HepG2 (cell line): ENCODE measurements around the gene EEF1AKMT3. TPM values are rescaled to one million over a fixed set of nuclear protein-coding genes. Genes with fewer than 3 reads are reported as not detected.

ENCODE experiments used
- ATF1 ChIP-seq: IDR thresholded peaks from 2 replicates; pipeline ENCODE4 v1.6.1; 2016; ENCODE audit warnings: mild to moderate bottlenecking, control low read depth
- EHMT2 ChIP-seq: fragments of 200-600 bp; sonication (generic); IDR thresholded peaks from 2 replicates; pipeline ENCODE4 v1.7.0; 2017; ENCODE audit warnings: antibody characterized with exemption, low read depth, low read length, borderline replicate concordance
- ETV5 ChIP-seq: IDR thresholded peaks from 2 replicates; pipeline ENCODE4 v1.6.1; 2018; ENCODE audit warnings: missing biosample characterization, missing genetic modification reagents, inconsistent platforms, borderline replicate concordance
- FOXA3 ChIP-seq: IDR thresholded peaks from 2 replicates; pipeline ENCODE4 v1.6.1; 2016; ENCODE audit warnings: missing genetic modification reagents, missing compliant biosample characterization
- MED1 ChIP-seq: sonication (generic); formaldehyde crosslinking; IDR thresholded peaks from 2 replicates; pipeline ENCODE4 v1.4.0; 2020; ENCODE audit warnings: missing genetic modification reagents
- RAD21 ChIP-seq: fragments of 450-650 bp; formaldehyde crosslinking; IDR thresholded peaks from 2 replicates; pipeline ENCODE4 v1.5.0; 2020; ENCODE audit warnings: mild to moderate bottlenecking
- RBM22 ChIP-seq: fragments of 200-400 bp; formaldehyde crosslinking; optimal IDR thresholded peaks from 2 replicates; pipeline ENCODE3; 2017; ENCODE audit warnings: mild to moderate bottlenecking, low read length, moderate library complexity
- STAT5B ChIP-seq: sonication (generic); formaldehyde crosslinking; IDR thresholded peaks from 2 replicates; pipeline ENCODE4 v1.4.0; 2020; ENCODE audit warnings: missing genetic modification reagents
- ZEB1 ChIP-seq: IDR thresholded peaks from 2 replicates; pipeline ENCODE4 v1.6.1; 2012; ENCODE audit warnings: mild to moderate bottlenecking, low read depth, inconsistent platforms; ENCODE audit not compliant: insufficient replicate concordance
- ZNF451 ChIP-seq: sonication (generic); formaldehyde crosslinking; IDR thresholded peaks from 2 replicates; pipeline ENCODE4 v1.5.0; 2020; ENCODE audit warnings: mild to moderate bottlenecking, missing genetic modification reagents
- ZNF552 ChIP-seq: sonication (generic); formaldehyde crosslinking; IDR thresholded peaks from 2 replicates; pipeline ENCODE4 v1.9.0; 2022; ENCODE audit warnings: missing genetic modification reagents, mild to moderate bottlenecking, borderline replicate concordance
- ZNF777 ChIP-seq: sonication (generic); formaldehyde crosslinking; IDR thresholded peaks from 2 replicates; pipeline ENCODE4 v1.4.0; 2020; ENCODE audit warnings: missing genetic modification reagents
- polyA plus RNA-seq, 8 experiments: library from polyadenylated mRNA; depleted of rRNA in 3 of 8; stranded (reverse) in 7 of 8; unstranded in 1 of 8; fragments of >200 nt; fragmentation: Illumina TruSeq in 4 of 8; extraction: Trizol in 4 of 8; gene quantifications; 2 replicates each; pipeline versions ENCODE4 v1.2.1 to v1.2.3, GENCODE V29; 2011 to 2016; ENCODE audit warnings: low read depth in 4 of 8, missing spikeins in 1 of 8, mixed read lengths in 1 of 8; ENCODE audit not compliant: insufficient read depth in 1 of 8
- total RNA-seq, 5 experiments: library from RNA; depleted of rRNA; stranded (reverse); fragments of >200 nt; fragmentation: Illumina TruSeq; extraction: Trizol; gene quantifications; 2 replicates each; pipeline ENCODE4 v1.2.3, GENCODE V29; 2016; ENCODE audit warnings: low read depth in 1 of 5
- TF ChIP-seq, protein P1 (sequence below): sonication (generic); formaldehyde crosslinking; IDR thresholded peaks from 2 replicates; pipeline ENCODE4 v1.5.1; 2020; ENCODE audit warnings: mild to moderate bottlenecking, missing genetic modification reagents, moderate library complexity
- TF ChIP-seq, protein P2 (sequence below): sonication (generic); formaldehyde crosslinking; IDR thresholded peaks from 2 replicates; pipeline ENCODE4 v1.4.0; 2020; ENCODE audit warnings: missing genetic modification reagents
- TF ChIP-seq, protein P3 (sequence below): sonication (generic); formaldehyde crosslinking; IDR thresholded peaks from 2 replicates; pipeline ENCODE4 v1.8.1; 2023; ENCODE audit warnings: mild to moderate bottlenecking, missing genetic modification reagents, borderline replicate concordance
- TF ChIP-seq, protein P4 (sequence below): IDR thresholded peaks from 2 replicates; pipeline ENCODE4 v1.6.1; 2016; ENCODE audit warnings: mild to moderate bottlenecking

Gene EEF1AKMT3
- total and polyA plus RNA-seq, 2 of the 13 experiments (the other 11 are each of a cell fraction or from before 2014, with no cell fraction given), result 4.7 to 11.4 TPM

DNA sequence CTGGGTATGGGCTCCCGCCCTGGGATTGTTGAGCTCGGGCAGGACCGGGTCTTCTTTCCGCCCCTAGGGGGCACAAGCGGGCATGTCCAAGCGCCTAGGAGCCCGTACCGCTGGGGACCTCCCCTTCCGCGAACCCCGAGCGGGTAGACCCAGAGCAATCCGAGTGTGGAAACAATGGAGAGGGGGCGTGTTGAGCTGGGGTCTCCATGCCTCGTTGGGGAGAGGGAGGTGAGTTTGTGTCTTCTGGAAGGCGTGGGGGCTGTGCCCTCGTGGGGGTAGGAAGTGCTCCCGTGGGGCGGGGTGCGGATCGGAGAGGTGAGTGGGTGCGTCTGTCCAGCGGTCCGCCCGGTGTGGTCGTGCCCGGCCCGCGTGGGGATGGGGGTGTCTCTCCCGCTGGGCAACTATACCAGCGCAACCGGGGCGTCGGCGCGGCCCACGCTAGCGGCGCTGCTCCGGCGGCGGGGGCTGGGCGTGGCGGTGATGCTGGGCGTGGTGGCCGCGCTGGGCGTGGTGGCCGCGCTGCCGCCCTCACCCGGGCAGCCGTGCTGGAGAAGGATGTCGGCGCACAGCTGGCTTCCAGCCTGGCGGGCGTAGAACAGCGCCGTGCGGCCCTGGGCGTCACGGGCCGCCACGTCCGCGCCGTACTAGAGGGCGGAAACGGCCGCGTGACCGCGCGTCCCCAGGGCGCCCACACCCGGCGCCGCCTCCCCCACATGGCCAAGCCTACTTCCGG, 46.1 kb upstream of the EEF1AKMT3 start (continued):
- TF ChIP-seq EHMT2 (no peak), ETV5 (CRISPR knock-in tag) (0 out of 2 replicates have a peak, but pooled peaks have one; percentile 9), RAD21 (peak; percentile 67), MED1 (CRISPR knock-in tag) (no peak; the same call in 1 of the 2 replicates), ZNF552 (CRISPR knock-in tag) (no peak), ZNF451 (CRISPR knock-in tag) (0 out of 2 replicates have a peak, but pooled peaks have one; percentile 41), STAT5B (CRISPR knock-in tag) (no peak), ZEB1 (no peak), ZNF777 (CRISPR knock-in tag) (peak; percentile 85), FOXA3 (no peak), RBM22 (no peak), ATF1 (no peak)
- TF ChIP-seq, protein P1, sequence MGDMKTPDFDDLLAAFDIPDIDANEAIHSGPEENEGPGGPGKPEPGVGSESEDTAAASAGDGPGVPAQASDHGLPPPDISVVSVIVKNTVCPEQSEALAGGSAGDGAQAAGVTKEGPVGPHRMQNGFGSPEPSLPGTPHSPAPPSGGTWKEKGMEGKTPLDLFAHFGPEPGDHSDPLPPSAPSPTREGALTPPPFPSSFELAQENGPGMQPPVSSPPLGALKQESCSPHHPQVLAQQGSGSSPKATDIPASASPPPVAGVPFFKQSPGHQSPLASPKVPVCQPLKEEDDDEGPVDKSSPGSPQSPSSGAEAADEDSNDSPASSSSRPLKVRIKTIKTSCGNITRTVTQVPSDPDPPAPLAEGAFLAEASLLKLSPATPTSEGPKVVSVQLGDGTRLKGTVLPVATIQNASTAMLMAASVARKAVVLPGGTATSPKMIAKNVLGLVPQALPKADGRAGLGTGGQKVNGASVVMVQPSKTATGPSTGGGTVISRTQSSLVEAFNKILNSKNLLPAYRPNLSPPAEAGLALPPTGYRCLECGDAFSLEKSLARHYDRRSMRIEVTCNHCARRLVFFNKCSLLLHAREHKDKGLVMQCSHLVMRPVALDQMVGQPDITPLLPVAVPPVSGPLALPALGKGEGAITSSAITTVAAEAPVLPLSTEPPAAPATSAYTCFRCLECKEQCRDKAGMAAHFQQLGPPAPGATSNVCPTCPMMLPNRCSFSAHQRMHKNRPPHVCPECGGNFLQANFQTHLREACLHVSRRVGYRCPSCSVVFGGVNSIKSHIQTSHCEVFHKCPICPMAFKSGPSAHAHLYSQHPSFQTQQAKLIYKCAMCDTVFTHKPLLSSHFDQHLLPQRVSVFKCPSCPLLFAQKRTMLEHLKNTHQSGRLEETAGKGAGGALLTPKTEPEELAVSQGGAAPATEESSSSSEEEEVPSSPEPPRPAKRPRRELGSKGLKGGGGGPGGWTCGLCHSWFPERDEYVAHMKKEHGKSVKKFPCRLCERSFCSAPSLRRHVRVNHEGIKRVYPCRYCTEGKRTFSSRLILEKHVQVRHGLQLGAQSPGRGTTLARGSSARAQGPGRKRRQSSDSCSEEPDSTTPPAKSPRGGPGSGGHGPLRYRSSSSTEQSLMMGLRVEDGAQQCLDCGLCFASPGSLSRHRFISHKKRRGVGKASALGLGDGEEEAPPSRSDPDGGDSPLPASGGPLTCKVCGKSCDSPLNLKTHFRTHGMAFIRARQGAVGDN (CRISPR knock-in tag), result peak; percentile 68
- TF ChIP-seq, protein P2, sequence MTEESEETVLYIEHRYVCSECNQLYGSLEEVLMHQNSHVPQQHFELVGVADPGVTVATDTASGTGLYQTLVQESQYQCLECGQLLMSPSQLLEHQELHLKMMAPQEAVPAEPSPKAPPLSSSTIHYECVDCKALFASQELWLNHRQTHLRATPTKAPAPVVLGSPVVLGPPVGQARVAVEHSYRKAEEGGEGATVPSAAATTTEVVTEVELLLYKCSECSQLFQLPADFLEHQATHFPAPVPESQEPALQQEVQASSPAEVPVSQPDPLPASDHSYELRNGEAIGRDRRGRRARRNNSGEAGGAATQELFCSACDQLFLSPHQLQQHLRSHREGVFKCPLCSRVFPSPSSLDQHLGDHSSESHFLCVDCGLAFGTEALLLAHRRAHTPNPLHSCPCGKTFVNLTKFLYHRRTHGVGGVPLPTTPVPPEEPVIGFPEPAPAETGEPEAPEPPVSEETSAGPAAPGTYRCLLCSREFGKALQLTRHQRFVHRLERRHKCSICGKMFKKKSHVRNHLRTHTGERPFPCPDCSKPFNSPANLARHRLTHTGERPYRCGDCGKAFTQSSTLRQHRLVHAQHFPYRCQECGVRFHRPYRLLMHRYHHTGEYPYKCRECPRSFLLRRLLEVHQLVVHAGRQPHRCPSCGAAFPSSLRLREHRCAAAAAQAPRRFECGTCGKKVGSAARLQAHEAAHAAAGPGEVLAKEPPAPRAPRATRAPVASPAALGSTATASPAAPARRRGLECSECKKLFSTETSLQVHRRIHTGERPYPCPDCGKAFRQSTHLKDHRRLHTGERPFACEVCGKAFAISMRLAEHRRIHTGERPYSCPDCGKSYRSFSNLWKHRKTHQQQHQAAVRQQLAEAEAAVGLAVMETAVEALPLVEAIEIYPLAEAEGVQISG (CRISPR knock-in tag), result peak; percentile 61
- TF ChIP-seq, protein P3, sequence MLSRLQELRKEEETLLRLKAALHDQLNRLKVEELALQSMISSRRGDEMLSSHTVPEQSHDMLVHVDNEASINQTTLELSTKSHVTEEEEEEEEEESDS, result no peak
- TF ChIP-seq, protein P4, sequence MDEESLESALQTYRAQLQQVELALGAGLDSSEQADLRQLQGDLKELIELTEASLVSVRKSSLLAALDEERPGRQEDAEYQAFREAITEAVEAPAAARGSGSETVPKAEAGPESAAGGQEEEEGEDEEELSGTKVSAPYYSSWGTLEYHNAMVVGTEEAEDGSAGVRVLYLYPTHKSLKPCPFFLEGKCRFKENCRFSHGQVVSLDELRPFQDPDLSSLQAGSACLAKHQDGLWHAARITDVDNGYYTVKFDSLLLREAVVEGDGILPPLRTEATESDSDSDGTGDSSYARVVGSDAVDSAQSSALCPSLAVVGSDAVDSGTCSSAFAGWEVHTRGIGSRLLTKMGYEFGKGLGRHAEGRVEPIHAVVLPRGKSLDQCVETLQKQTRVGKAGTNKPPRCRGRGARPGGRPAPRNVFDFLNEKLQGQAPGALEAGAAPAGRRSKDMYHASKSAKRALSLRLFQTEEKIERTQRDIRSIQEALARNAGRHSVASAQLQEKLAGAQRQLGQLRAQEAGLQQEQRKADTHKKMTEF (CRISPR knock-in tag), result peak; percentile 47
